GM19035 (cell line): ENCODE results near the gene CUL2.
"Not testable (repeated sequence)": the region's sequence is repeated elsewhere in the genome, so short reads cannot be mapped to it uniquely, and the experiment has no call there.

Experiments used
- ATAC-seq: cut with Tn5 transposase; IDR thresholded peaks from one replicate; pipeline ENCODE4 v1.9.1; 2021; ENCODE audit not compliant: unreplicated experiment

The CUL2 gene

GRCh38 chr10:35020481-35020880 is 69.7 kb downstream of the CUL2 start:
- ATAC-seq, result no peak

GRCh38 chr10:35019041-35020024 is 70.8 kb downstream of the CUL2 start:
- ATAC-seq, result no peak

GRCh38 chr10:35017608-35018007 is 72.5 kb downstream of the CUL2 start:
- ATAC-seq, result no peak

- no peak for ATAC-seq
Observed at GRCh38 chr10:35015843-35016408, 74.2 kb downstream of the CUL2 start.

- no peak for ATAC-seq
Observed at GRCh38 chr10:35012781-35013180, 77.4 kb downstream of the CUL2 start.

GRCh38 chr10:35011771-35012191 is 78.4 kb downstream of the CUL2 start:
- ATAC-seq, result no peak

GRCh38 chr10:35007858-35008301 is 82.3 kb downstream of the CUL2 start:
- no peak for ATAC-seq

GRCh38 chr10:35006836-35007235 is 83.3 kb downstream of the CUL2 start:
- no peak for ATAC-seq

GRCh38 chr10:35005868-35006267 is 84.3 kb downstream of the CUL2 start:
- no peak for ATAC-seq

- ATAC-seq, result no peak
Observed at GRCh38 chr10:35004651-35005050, 85.5 kb downstream of the CUL2 start.

- no peak for ATAC-seq
Observed at GRCh38 chr10:35003906-35004305, 86.2 kb downstream of the CUL2 start.

GRCh38 chr10:35000936-35001335 is 89.2 kb downstream of the CUL2 start:
- ATAC-seq, result no peak

GRCh38 chr10:34999532-34999931 is 90.6 kb downstream of the CUL2 start:
- ATAC-seq, result no peak

- no peak for ATAC-seq
Observed at GRCh38 chr10:34998940-34999339, 91.2 kb downstream of the CUL2 start.

- no peak for ATAC-seq
Observed at GRCh38 chr10:34996843-34997242, 93.3 kb downstream of the CUL2 start.

GRCh38 chr10:34995925-34996324 is 94.2 kb downstream of the CUL2 start:
- ATAC-seq, result no peak

- ATAC-seq, result peak; percentile 86
Observed at GRCh38 chr10:34994565-34995142, 95.5 kb downstream of the CUL2 start.

- ATAC-seq, result no peak
Observed at GRCh38 chr10:34993782-34994181, 96.4 kb downstream of the CUL2 start.

GRCh38 chr10:34991117-34991516 is 99.0 kb downstream of the CUL2 start:
- not testable (repeated sequence) for ATAC-seq

GRCh38 chr10:34988397-34989067 is 101.6 kb downstream of the CUL2 start:
- no peak for ATAC-seq

- ATAC-seq, result no peak
Observed at GRCh38 chr10:34985823-34986222, 104.3 kb downstream of the CUL2 start.
